ENCODE measurements around the gene RBM14. TPM values are rescaled to one million over a fixed set of nuclear protein-coding genes. Genes with fewer than 3 reads are reported as not detected.
"Not testable (repeated sequence)": the region's sequence is repeated elsewhere in the genome, so short reads cannot be mapped to it uniquely, and the experiment has no call there.

Gene RBM14
- total and polyA plus RNA-seq, 2 donors (not counting 3 experiments of a cell fraction or from before 2014, with no cell fraction given) = 44.0 to 104 TPM

DNA sequence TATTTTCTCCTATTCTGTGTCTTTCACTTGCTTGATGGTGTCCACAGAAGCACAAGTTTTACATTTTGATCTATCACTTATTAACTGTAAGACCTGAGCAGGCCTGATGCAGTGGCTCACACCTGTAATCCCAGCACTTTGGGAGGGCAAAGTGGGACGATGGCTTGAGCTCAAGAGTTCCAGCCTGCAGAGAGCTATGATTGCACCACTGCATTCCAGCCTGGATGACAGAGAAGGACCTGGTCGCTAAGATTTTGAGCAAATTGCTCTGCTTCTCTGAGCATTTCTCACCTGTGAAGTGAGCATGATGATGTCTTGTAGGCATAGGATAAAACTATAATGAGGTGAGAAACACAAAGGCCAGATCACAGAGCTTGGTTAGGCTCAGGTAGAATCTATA lies 30.3 kb upstream of the RBM14 start:
- Histone ChIP-seq H3K9ac (replicated peaks; ENCODE audit: extremely low read depth, insufficient read depth, low read length) (no peak overlapping the region), H3K27ac (ENCODE audit: insufficient read depth, low read depth, low read length) (no peak overlapping the region), H3K79me2 (ENCODE audit: control insufficient read depth, insufficient read depth, low read length) (no peaks in the 10 kb centered on the region), H3K9me3 (replicated peaks; ENCODE audit: control insufficient read depth, insufficient read depth, low read length) (no peaks in the 10 kb centered on the region), H2AFZ (ENCODE audit: low read depth, low read length) (no peak overlapping the region), H3K36me3 (ENCODE audit: control insufficient read depth in 2 of 2, extremely low read depth in 1 of 2, insufficient read depth in 2 of 2, low read length in 2 of 2) (no peaks in the 10 kb centered on the region), H3K9me1 (replicated peaks; ENCODE audit: control insufficient read depth, extremely low read depth, insufficient read depth, low read length) (no peaks in the 10 kb centered on the region), H3K4me3 (replicated peaks in 1 of 3; ENCODE audit: insufficient read depth in 1 of 3, low read depth in 1 of 3, low read length in 3 of 3) (no peak overlapping the region), H3K4me1 (ENCODE audit: control insufficient read depth, extremely low read depth, insufficient read depth, low read length) (no peaks in the 10 kb centered on the region), H3K4me2 (ENCODE audit: insufficient read depth, low read length) (no peak overlapping the region), H3K27me3 (ENCODE audit: control insufficient read depth in 2 of 2, insufficient read depth in 2 of 2, low read length in 2 of 2) (peaks cover 0 to 2% of the 10 kb centered on the region in 2 experiments), H4K20me1 (replicated peaks; ENCODE audit: control insufficient read depth, extremely low read depth, insufficient read depth, low read length) (no peaks in the 10 kb centered on the region)
- dilution Hi-C loops (cut with MboI; ENCODE audit: extremely low pct_ligation_motif_present, low sequenced_read_pairs) = no loop called here
- FAIRE-seq = no peak
- POLR2A ChIA-PET = no interaction called here
- CTCF ChIA-PET = interaction anchor here (3.6 kb wide), 1 partner anchor 92 kb away, joined by 15 read pairs; the partner anchor contains the start of gene RBM4B
- TF ChIP-seq, protein P1, sequence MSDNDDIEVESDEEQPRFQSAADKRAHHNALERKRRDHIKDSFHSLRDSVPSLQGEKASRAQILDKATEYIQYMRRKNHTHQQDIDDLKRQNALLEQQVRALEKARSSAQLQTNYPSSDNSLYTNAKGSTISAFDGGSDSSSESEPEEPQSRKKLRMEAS (IDR thresholded peaks at IDR 0.05; ENCODE audit: insufficient read depth, insufficient read length) = no peak
- TF ChIP-seq POLR2A (IDR thresholded peaks at IDR 0.05; ENCODE audit: low read depth, low read length) = no peak
- TF ChIP-seq, protein P2, sequence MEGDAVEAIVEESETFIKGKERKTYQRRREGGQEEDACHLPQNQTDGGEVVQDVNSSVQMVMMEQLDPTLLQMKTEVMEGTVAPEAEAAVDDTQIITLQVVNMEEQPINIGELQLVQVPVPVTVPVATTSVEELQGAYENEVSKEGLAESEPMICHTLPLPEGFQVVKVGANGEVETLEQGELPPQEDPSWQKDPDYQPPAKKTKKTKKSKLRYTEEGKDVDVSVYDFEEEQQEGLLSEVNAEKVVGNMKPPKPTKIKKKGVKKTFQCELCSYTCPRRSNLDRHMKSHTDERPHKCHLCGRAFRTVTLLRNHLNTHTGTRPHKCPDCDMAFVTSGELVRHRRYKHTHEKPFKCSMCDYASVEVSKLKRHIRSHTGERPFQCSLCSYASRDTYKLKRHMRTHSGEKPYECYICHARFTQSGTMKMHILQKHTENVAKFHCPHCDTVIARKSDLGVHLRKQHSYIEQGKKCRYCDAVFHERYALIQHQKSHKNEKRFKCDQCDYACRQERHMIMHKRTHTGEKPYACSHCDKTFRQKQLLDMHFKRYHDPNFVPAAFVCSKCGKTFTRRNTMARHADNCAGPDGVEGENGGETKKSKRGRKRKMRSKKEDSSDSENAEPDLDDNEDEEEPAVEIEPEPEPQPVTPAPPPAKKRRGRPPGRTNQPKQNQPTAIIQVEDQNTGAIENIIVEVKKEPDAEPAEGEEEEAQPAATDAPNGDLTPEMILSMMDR (IDR thresholded peaks at IDR 0.05; ENCODE audit: extremely low read depth in 1 of 2, insufficient read depth in 1 of 2, low read depth in 1 of 2, low read length in 2 of 2) = no peak
- no peak for TF ChIP-seq EZH2 (IDR thresholded peaks at IDR 0.05; ENCODE audit: borderline replicate concordance, low read depth, low read length, severe bottlenecking)
- no peak for TF ChIP-seq POLR2AphosphoS5 (IDR thresholded peaks at IDR 0.05; ENCODE audit: insufficient read depth, low read depth, low read length)
- no peak for TF ChIP-seq GATA2 (IDR thresholded peaks at IDR 0.05; ENCODE audit: insufficient read depth, insufficient read length, low read depth, low read length)
- TF ChIP-seq JUN (IDR thresholded peaks at IDR 0.05; ENCODE audit: borderline replicate concordance, insufficient read depth, insufficient read length, low read depth) = no peak
- TF ChIP-seq FOS (IDR thresholded peaks at IDR 0.05; ENCODE audit: borderline replicate concordance, insufficient read depth, low read length) = no peak
- no peak for TF ChIP-seq MYC (IDR thresholded peaks at IDR 0.05; ENCODE audit: low read depth, low read length)
- intact Hi-C loops (cut with micrococcal nuclease) = no loop called here
- BruUV-seq (replicated peaks) = no TSS peak
- DNase-seq (ENCODE audit: low read depth, low spot score) = no peak

DNA sequence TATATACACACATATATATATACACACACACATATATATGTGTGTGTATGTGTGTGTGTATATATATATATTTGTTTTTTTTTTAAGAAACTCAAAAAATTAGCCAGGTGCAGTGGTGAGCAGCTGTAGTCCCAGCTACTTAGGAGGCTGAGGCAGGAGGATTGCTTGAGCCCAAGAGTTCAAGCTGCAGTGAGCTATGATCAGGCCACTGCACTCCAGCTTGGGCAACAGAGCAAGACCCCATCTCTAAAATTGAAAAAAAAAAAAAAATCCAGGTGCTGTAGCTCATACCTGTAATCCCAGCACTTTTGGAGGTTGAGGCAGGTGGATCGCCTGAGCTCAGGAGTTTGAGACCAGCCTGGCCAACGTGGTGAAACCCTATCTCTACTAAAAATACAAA lies 27.1 kb upstream of the RBM14 start:
- H3K79me2 ChIP-seq (ENCODE audit: control insufficient read depth, insufficient read depth, low read length); POLR2A ChIA-PET; DNase-seq (ENCODE audit: low read depth, low spot score); H3K9ac ChIP-seq (replicated peaks; ENCODE audit: extremely low read depth, insufficient read depth, low read length); H3K4me2 ChIP-seq (ENCODE audit: insufficient read depth, low read length); H3K36me3 ChIP-seq (ENCODE audit: control insufficient read depth in 2 of 2, extremely low read depth in 1 of 2, insufficient read depth in 2 of 2, low read length in 2 of 2); H3K4me1 ChIP-seq (ENCODE audit: control insufficient read depth, extremely low read depth, insufficient read depth, low read length); H3K9me1 ChIP-seq (replicated peaks; ENCODE audit: control insufficient read depth, extremely low read depth, insufficient read depth, low read length); intact Hi-C loops (cut with micrococcal nuclease); H3K27ac ChIP-seq (ENCODE audit: insufficient read depth, low read depth, low read length); H3K4me3 ChIP-seq (replicated peaks in 1 of 3; ENCODE audit: insufficient read depth in 1 of 3, low read depth in 1 of 3, low read length in 3 of 3); FAIRE-seq; H3K27me3 ChIP-seq (ENCODE audit: control insufficient read depth in 2 of 2, insufficient read depth in 2 of 2, low read length in 2 of 2); H2AFZ ChIP-seq (ENCODE audit: low read depth, low read length); BruUV-seq (replicated peaks); H3K9me3 ChIP-seq (replicated peaks; ENCODE audit: control insufficient read depth, insufficient read depth, low read length); H4K20me1 ChIP-seq (replicated peaks; ENCODE audit: control insufficient read depth, extremely low read depth, insufficient read depth, low read length); dilution Hi-C loops (cut with MboI; ENCODE audit: extremely low pct_ligation_motif_present, low sequenced_read_pairs): not testable (repeated sequence)
- CTCF ChIA-PET = interaction anchor here (1.1 kb wide), 1 partner anchor 89 kb away, joined by 3 read pairs; the partner anchor contains the start of gene RBM4B
